Gastroesophageal sphincter (tissue), 4 donors: ENCODE results near the gene SSBP3. TPM values are rescaled to one million over a fixed set of nuclear protein-coding genes. Genes with fewer than 3 reads are reported as not detected.
A peak's percentile ranks its signal among the peaks of the same experiment; 100 is the strongest.

Experiments
- ATAC-seq: fragments of 150-250 bp; one replicate; pipeline ENCODE4 v1.9.1; 2016; ENCODE audit warnings: mild to moderate bottlenecking, moderate library complexity
- H3K27ac ChIP-seq, 4 donors: fragments of 200-600 bp; sonication (generic) in 3 of 4; 1 replicate in 3 of 4; 2 replicates in 1 of 4; pipeline ENCODE4 v1.5.1; 2016 to 2019
- H3K27me3 ChIP-seq: fragments of 200-600 bp; sonication (generic); one replicate; pipeline ENCODE4 v1.5.1; 2019
- H3K36me3 ChIP-seq, 2 donors: fragments of 200-600 bp; sonication (generic); one replicate each; pipeline ENCODE4 v1.5.1; 2019; ENCODE audit warnings: control low read depth in 1 of 2
- H3K4me1 ChIP-seq, 3 donors: fragments of 200-600 bp; sonication (generic); 1 replicate in 2 of 3; 2 replicates in 1 of 3; pipeline ENCODE4 v1.5.1; 2016 to 2019; ENCODE audit warnings: control low read depth in 2 of 3
- H3K4me3 ChIP-seq, 2 donors: fragments of 200-600 bp; sonication (generic); one replicate each; pipeline ENCODE4 v1.5.1; 2019; ENCODE audit warnings: mild to moderate bottlenecking in 1 of 2, moderate library complexity in 1 of 2
- H3K9me3 ChIP-seq, 3 donors: fragments of 200-600 bp; sonication (generic); one replicate each; pipeline ENCODE4 v1.5.1; 2017 to 2019; ENCODE audit warnings: control low read depth in 2 of 3
- EP300 ChIP-seq: sonication (generic); formaldehyde crosslinking; IDR thresholded peaks from one replicate; pipeline ENCODE4 v1.6.1; 2017; ENCODE audit warnings: antibody characterized with exemption, mild to moderate bottlenecking
- POLR2A ChIP-seq, 2 donors: fragments of 450-650 bp; IDR thresholded peaks; one replicate each; pipeline ENCODE4 v1.6.1; 2017; ENCODE audit warnings: antibody characterized with exemption in 2 of 2, mild to moderate bottlenecking in 2 of 2, moderate library complexity in 1 of 2
- POLR2AphosphoS5 ChIP-seq: sonication (generic); formaldehyde crosslinking; IDR thresholded peaks from one replicate; pipeline ENCODE4 v1.6.1; 2017; ENCODE audit warnings: antibody characterized with exemption
- whole genome bisulfite sequencing, 2 donors: methylation state at CpG; one replicate each; pipeline ENCODE4 v1.1.5; 2018; ENCODE audit warnings: low coverage in 1 of 2; 5-methylcytosine and 5-hydroxymethylcytosine counted together
- total RNA-seq, 4 donors: library from RNA; depleted of rRNA; stranded (reverse); fragments of >200 nt; gene quantifications; one replicate each; pipeline ENCODE4 v1.1.0, GENCODE V29; 2016
- TF ChIP-seq, protein P1 (sequence below), 4 experiments: fragments of 200-600 bp in 2 of 4; fragments of 450-650 bp in 2 of 4; sonication (generic) in 1 of 4; IDR thresholded peaks; one replicate each; pipeline ENCODE4 v1.5.1; 2017 to 2019; ENCODE audit warnings: antibody characterized with exemption in 4 of 4, mild to moderate bottlenecking in 2 of 4, moderate library complexity in 2 of 4

SSBP3 gene
- total RNA-seq, 4 donors from 2014 or later: 40.8 to 46.7 (median 45.5) TPM

GRCh38 chr1:54287176-54287650, 119.0 kb downstream of the SSBP3 start:
- H3K4me1 ChIP-seq: peaks cover 33 to 84% (median 59%) of the 10 kb centered on the region in 3 donors
- 0% methylated on average over 2 of the region's 8 CpGs; no CpG with 5 or more reads in 1 of the 2 donors for WGBS, 2 donors

GRCh38 chr1:54285815-54286345, 120.3 kb downstream of the SSBP3 start:
- H3K4me3 ChIP-seq: no peak overlapping the region
- H3K27ac ChIP-seq: peak overlapping the region in 3 of 4 donors; percentile 84 to 89 (median 87)
- peaks cover 26 to 84% (median 46%) of the 10 kb centered on the region in 3 donors for H3K4me1 ChIP-seq
- H3K36me3 ChIP-seq: peaks cover 0 to 4% of the 10 kb centered on the region in 2 donors
- no peaks in the 10 kb centered on the region for H3K27me3 ChIP-seq
- ATAC-seq: no peak
- WGBS, 2 donors: 90 to 91% methylated on average over 4 to 5 of the region's 5 CpGs
- TF ChIP-seq EP300 (no peak), POLR2AphosphoS5 (no peak), POLR2A (IDR thresholded peaks at IDR 0.05) (no peak)
- TF ChIP-seq, protein P1, sequence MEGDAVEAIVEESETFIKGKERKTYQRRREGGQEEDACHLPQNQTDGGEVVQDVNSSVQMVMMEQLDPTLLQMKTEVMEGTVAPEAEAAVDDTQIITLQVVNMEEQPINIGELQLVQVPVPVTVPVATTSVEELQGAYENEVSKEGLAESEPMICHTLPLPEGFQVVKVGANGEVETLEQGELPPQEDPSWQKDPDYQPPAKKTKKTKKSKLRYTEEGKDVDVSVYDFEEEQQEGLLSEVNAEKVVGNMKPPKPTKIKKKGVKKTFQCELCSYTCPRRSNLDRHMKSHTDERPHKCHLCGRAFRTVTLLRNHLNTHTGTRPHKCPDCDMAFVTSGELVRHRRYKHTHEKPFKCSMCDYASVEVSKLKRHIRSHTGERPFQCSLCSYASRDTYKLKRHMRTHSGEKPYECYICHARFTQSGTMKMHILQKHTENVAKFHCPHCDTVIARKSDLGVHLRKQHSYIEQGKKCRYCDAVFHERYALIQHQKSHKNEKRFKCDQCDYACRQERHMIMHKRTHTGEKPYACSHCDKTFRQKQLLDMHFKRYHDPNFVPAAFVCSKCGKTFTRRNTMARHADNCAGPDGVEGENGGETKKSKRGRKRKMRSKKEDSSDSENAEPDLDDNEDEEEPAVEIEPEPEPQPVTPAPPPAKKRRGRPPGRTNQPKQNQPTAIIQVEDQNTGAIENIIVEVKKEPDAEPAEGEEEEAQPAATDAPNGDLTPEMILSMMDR (IDR thresholded peaks at IDR 0.05): no peak
- no peaks in the 10 kb centered on the region for H3K9me3 ChIP-seq

More at GRCh38 chr1:54287176-54287650, 119.0 kb downstream of the SSBP3 start:
- TF ChIP-seq, protein P1 (IDR thresholded peaks at IDR 0.05): no peak
- peak; percentile 92 for TF ChIP-seq POLR2AphosphoS5
- H3K4me3 ChIP-seq: no peak overlapping the region
- peak; percentile 84 for ATAC-seq
- no peaks in the 10 kb centered on the region for H3K27me3 ChIP-seq
- H3K27ac ChIP-seq: peak overlapping the region; percentile 48 to 89 (median 86)
- H3K9me3 ChIP-seq: no peaks in the 10 kb centered on the region
- H3K36me3 ChIP-seq: no peaks in the 10 kb centered on the region

DNA sequence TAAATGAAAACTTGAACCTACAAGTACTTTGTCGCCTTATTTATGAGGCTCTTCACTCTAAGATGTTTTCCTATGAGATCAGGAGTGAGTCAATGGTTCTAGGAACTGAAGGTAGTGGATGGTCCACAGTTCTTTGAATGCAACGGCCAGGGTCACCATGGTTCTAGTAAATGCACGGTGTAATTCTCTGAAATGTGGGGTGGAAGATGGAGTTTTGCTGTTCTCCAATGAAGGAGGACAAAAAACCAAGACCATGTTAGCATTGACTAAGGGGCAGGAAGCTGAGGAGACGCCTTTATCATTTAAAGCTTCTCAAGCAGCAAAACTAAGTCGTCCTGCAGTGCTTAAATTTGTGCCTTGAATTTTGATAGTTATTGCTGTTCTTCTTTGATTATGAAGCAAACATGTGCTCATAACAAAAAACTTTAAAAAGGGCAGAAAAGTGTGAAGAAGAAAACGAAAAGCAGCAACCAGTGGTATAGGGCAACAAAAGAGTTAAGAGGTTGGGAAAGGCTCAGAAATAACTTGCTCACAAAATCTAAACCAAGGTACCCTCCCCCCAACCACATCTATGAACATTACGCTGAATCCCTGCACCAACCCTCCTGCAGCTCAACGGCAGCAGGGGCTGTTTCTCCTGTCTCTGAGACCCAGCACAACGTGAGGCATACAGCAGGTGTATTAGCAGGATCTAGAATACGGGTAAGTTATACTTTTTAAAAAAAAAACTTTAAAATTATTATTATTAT, 121.2 kb downstream of the SSBP3 start:
- Histone ChIP-seq H3K36me3 (peaks cover 0 to 13% of the 10 kb centered on the region in 2 donors), H3K4me3 (no peak overlapping the region), H3K27me3 (no peaks in the 10 kb centered on the region), H3K4me1 (peaks cover 20 to 84% (median 38%) of the 10 kb centered on the region in 3 donors), H3K27ac (peak overlapping the region in 2 of 4 donors; percentile 84 to 89), H3K9me3 (no peaks in the 10 kb centered on the region)
- TF ChIP-seq POLR2AphosphoS5: peak; percentile 24
- TF ChIP-seq, protein P1 (IDR thresholded peaks at IDR 0.05): no peak
- no peak for ATAC-seq
- 86% methylated on average over 10 of the region's 10 CpGs for WGBS, 2 donors

GRCh38 chr1:54283635-54284385, 122.4 kb downstream of the SSBP3 start:
- no peak for TF ChIP-seq EP300
- Histone ChIP-seq H3K4me1 (peaks cover 16 to 84% (median 38%) of the 10 kb centered on the region in 3 donors), H3K36me3 (peaks cover 0 to 16% of the 10 kb centered on the region in 2 donors), H3K9me3 (no peaks in the 10 kb centered on the region), H3K27me3 (no peaks in the 10 kb centered on the region), H3K4me3 (no peak overlapping the region), H3K27ac (peak overlapping the region in 3 of 4 donors; percentile 38 to 89 (median 45))
- no peak for ATAC-seq
- WGBS, 2 donors: 92 to 95% methylated on average over 4 to 8 of the region's 8 CpGs

DNA sequence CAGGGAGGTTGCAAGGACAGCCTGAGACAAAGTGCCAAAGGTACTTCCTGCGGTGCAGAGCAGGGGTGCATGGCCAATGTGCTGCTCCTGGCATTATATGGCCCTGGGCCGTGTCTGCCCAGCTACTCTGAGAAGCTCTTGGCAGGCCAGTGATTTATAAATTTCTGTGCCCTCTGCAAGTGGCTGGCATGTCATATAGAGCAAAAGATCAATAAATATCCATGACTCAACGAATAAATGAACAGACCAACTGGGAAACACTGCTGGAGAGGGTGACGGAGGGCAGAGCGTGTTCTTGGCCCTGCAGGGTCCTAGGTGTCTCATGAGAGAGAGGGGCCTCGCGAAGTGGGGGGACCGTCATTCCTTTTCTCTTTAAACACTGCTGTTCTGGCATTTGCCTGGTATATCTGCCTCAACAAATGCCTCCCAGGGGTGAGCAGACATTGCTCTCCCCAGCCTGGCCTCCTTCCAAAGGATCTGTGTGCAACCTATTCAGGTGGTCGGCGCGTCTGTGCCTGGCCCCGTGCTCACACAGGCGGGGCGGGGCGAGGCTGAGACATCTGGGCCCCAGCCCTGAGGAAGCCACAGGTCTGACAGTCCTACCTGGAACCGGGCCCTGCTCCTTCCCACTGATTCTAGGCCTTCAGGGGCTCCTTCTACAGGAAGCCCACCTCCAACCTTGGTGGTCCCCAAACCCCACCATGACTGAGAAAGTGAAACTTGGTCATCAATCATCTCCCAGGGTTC, 123.9 kb downstream of the SSBP3 start:
- TF ChIP-seq, protein P1 (IDR thresholded peaks at IDR 0.05): no peak
- TF ChIP-seq POLR2AphosphoS5 (no peak), EP300 (no peak), POLR2A (IDR thresholded peaks at IDR 0.05) (no peak)
- Histone ChIP-seq H3K4me1 (peaks cover 16 to 84% (median 41%) of the 10 kb centered on the region in 3 donors), H3K27me3 (no peaks in the 10 kb centered on the region), H3K27ac (peak overlapping the region in 3 of 4 donors; percentile 11 to 97 (median 41)), H3K9me3 (no peaks in the 10 kb centered on the region), H3K4me3 (no peak overlapping the region), H3K36me3 (peaks cover 0 to 16% of the 10 kb centered on the region in 2 donors)
- no peak for ATAC-seq
- 69 to 90% methylated on average over 6 to 8 of the region's 16 CpGs for WGBS, 2 donors
